ENCODE data around the gene FGFR2.

- TF ChIP-seq POLR2A (IDR thresholded peaks at IDR 0.05): no peak
- TF ChIP-seq CTCF (IDR thresholded peaks at IDR 0.05 in 4 of 5, conservative IDR thresholded peaks at IDR 0.05 in 1 of 5): no peak
Measured at GRCh38 chr10:121599947-121600346, 1.7 kb upstream of the FGFR2 start.

All from gastrocnemius medialis (tissue), 4 donors.